SIG-M5 treated with dmso at 0.1 percent for 504 hours (cell line): ENCODE measurements around the gene EGR4.

ENCODE experiments used
- DNase-seq: peaks from one replicate; lab custom pipeline; 2025; ENCODE audit not compliant: unreplicated experiment; lab: John Stamatoyannopoulos, UW

Gene EGR4

DNA sequence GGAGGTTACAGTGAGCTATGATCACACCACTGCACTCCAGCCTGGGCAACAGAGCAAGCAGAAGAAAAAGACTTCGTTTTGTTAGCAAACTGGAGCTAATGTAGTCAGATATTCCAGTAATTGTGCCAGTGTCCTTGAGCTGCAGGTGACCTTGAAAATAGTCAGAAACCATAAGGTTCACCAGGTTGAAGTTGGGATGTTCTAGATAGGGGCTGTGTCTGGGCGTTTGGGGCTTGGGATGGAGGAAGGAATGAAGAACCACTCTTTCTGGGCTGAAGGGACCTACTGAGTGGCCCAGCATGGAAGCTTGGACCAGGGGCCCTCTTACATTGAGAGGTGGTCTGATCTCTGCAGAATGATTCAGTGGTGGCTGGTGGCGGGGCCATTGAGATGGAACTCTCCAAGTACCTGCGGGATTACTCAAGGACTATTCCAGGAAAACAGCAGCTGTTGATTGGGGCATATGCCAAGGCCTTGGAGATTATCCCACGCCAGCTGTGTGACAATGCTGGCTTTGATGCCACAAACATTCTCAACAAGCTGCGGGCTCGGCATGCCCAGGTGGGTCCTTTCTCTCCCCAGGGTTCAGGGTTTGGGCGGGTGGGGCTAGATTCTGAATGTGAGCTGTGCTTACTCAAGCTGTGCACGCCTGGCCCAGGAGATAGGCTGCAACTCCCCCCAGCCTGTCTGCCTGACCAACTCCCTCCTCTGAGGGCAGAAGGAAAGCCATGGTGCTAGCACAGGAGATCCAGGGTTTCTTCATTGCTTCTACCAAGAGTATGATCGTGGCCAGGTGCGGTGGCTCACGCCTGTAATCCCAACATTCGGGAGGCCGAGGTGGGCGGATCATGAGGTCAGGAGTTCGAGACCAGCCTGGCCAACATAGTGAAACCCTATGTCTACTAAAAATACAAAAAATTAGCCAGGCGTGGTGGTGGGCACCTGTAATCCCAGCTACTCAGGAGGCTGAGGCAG is 42.2 kb downstream of the EGR4 start:
- no peak for DNase-seq

DNA sequence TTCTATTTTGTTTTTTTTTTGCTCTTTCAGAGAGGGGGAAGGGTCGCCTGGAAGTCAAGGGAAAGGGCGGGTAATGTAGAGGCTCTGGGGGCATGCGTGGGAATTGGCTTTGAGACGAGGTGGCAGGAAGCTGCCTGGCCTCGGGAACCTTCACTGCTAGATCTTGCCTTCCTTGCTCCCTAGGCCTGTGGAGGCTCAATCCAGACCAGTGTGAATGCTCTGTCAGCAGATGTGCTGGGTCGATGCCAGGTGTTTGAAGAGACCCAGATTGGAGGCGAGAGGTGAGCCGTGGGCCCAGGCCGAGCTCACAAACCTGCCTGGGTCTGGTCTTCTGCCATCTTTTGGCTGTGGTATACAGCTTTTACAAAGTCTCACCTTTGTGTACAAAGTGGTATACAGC is 43.7 kb downstream of the EGR4 start:
- no peak for DNase-seq

DNA sequence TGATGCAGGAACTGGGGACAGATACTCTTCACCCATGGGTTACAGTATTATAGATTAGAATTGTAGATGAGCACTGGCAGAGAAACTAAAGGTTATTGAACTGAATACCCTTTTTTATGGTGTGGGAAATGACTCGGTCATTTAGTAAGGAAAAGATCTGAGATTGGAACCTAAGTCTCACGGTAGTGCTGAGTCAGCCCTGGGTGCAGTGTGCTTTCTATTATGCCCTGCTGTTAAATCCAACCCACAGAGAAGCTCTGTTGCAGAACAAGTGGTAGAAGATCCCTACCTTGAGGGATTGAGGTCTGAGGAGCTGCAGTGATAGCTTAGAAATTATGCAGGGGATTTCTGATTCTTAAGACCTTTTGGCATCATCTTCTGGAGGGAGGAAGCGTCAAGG is 46.5 kb downstream of the EGR4 start:
- no peak for DNase-seq

- no peak for DNase-seq
These were observed 48.8 kb downstream of the EGR4 start for GRCh38 chr2:73244580-73244979.

DNA sequence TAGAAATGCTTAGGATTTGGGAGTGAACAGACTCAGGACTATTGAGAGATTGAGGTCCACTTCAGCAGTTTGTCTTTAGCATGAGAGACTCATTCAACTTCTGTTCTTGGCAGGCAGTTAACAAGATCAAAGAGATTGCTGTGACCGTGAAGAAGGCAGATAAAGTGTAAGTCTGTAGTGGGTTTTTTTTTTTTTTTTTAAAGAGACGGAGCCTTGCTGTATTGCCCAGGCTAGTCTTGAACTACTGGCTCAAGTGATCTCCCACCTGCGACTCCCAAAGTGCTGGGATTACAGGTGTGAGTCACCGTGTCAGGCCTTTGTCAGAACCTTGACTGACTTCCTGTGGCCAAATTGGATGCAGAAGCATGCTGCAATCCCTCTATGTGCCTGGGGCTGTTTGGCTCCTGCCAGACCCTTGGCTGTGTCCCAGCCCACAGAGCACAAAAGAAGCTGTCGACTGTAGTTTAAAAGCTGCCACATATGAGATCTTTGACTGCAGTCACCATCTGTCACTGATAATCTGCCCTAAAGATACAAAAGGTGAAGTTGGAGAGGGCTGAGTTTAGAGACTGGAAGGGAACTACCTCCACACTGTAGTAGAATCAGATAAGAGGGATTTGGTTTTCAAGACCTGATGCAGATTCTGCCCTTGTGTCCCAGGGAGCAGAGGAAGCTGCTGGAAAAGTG is 49.3 kb downstream of the EGR4 start:
- no peak for DNase-seq
